SKM-1 treated with dmso at 0.1 percent for 144 hours (cell line): ENCODE measurements around the gene ITSN1.

ENCODE experiments used
- DNase-seq: peaks from one replicate; lab custom pipeline; 2025; ENCODE audit not compliant: unreplicated experiment; lab: John Stamatoyannopoulos, UW

Gene ITSN1

GRCh38 chr21:33802481-33802880 lies 160.2 kb downstream of the ITSN1 start:
- DNase-seq: no peak

DNA sequence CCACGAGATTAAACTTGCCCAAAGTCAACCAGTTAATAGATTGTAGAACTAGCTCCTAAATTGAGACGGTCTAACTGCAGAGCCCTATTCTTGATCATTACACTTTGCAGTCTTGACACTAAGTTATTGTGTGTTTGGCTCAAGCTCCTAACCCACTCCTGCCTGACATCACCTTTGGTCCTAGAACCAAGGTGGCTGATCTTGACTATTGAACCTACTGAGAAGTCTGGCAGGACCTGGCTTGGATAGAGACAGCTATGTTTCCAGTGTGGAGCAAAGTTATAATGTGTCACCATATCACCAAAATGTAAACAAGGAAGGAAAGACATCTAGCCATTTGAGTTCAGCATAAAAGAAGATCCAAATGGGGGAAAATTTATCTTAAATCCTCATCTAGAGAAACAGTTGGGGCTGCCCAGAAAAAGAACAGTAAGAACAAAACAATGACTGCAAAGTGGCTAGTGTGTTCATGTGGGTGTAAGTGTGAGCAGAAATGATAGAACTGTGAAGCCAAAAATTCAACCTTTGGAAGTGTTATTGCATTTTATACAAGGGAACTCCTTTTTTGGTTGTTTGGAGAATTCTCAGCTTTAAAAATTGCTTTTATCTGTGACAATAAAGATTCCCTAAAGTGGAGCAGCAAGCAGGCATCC lies 166.5 kb downstream of the ITSN1 start:
- no peak for DNase-seq

DNA sequence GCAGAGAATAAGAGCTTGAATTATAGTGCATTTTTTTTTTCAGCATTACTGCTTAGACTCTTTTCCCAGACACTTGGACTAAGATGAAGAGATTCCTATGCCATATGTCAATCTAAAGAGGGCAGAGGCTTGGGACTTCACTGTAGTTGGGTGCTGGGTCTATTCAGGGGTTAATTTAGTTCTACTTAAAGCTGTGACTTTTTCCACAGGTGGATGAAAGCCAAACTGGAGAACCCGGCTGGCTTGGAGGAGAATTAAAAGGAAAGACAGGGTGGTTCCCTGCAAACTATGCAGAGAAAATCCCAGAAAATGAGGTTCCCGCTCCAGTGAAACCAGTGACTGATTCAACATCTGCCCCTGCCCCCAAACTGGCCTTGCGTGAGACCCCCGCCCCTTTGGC lies 168.5 kb downstream of the ITSN1 start:
- DNase-seq: no peak

- no peak for DNase-seq
Observed at GRCh38 chr21:33811167-33812010, 169.1 kb downstream of the ITSN1 start.

DNA sequence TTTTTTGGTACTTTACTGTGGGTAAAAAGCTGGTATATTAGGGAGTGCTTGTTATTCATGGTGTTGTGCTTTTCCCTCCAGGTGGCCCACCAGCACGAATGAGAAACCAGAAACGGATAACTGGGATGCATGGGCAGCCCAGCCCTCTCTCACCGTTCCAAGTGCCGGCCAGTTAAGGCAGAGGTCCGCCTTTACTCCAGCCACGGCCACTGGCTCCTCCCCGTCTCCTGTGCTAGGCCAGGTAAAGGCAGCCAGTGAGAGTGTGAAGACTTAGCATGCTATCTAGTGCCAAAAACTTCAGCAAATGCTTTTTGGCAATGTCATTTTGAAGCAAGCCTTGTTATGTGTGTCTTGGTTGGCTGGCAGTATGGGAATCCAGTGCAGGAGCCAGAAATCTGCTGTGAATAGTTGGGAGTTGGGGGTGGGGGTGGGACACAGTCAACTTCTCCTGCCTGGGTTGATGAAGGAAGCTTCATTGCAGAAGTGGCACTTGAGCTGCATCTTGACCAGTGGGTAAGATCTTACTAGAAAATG lies 171.6 kb downstream of the ITSN1 start:
- DNase-seq: no peak

DNA sequence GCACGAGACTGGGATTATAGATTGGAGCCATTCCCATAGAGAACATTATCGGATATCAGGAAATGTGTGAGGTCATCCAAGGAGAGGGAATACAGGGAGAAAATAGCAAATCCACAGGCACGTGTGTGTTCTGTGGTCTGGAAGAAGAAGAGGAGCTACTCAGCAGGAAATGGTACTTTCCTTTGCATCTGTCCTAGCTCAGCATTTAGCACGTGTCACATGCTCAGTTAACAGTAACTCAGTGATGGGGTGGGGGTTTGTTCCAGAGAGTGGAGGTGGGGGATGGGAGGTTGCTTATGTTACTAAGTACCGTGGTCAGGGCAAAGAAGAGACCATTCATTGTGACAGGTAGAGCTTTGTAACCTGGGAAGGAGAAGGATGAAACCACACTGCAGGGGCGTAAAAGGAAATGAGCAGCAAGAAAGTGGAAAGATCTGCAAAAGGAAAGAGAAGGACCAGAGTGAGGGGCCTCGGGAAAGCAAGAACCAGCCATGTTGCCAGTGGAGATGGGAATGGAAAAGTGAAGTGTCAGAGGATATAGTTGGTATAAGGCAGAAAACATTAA lies 172.9 kb downstream of the ITSN1 start:
- no peak for DNase-seq

GRCh38 chr21:33816174-33816573 lies 173.9 kb downstream of the ITSN1 start:
- no peak for DNase-seq

DNA sequence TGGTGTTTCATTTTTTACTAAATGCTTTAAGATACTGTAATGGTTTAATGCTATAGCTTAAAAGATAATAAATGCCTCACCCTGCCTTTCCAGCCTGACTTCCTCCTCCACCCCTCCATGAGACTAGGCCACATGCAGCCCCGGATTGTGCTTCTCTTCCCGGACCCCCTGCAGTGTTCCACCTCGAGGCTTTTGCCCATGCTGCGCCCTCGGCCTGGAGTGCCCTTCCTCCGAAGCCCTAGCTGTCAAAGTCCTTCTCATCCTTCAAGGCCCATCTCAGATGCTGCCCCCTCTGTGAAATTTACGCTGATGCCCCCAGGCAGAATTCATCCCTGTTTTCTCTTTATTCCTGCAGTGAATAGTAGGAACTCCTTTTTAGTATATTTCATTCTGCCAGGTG lies 174.8 kb downstream of the ITSN1 start:
- DNase-seq: no peak

GRCh38 chr21:33817663-33818451 lies 175.6 kb downstream of the ITSN1 start:
- DNase-seq: peak; percentile 3

GRCh38 chr21:33820230-33820770 lies 178.0 kb downstream of the ITSN1 start:
- no peak for DNase-seq

- DNase-seq: no peak
Observed at GRCh38 chr21:33820798-33821197, 178.5 kb downstream of the ITSN1 start.

DNA sequence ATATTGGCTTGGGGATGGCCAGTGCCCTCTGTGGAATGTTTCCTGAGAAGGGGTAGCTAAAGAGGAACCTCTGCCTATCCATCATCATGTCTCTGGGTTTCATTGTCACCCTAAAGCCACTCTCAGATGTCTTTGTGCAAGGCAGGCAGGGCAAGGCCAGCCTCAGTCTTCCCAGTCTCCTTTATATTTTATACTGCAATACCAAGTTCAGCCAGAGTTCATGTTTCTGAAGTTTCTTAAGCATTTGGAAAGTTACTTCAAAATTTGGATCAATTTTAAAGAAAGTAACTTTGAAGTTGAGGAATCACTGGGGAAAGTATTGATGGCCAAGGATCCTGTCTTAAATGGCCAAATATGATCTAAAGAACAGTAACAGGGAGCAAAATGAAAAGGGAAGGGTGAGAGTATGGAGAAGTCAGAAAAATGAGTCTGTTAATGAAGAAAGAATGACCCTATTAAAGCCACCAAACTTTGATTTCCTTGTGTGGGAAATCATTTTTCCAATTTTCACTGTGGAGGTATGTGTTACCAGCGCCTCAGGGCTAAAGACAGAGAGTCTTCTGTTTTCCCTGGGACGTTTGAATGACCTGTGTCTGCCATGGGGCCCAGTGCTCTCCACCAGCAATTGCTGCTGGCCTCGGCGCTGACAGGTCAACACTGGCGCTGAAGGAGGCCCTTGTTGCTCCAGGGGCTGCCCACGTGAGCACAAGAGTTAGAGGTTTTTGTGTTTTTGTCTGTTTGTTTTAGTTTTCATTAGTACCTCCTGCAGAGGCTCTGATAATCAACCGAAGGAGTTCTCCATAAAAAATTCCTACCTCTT lies 179.4 kb downstream of the ITSN1 start:
- no peak for DNase-seq

DNA sequence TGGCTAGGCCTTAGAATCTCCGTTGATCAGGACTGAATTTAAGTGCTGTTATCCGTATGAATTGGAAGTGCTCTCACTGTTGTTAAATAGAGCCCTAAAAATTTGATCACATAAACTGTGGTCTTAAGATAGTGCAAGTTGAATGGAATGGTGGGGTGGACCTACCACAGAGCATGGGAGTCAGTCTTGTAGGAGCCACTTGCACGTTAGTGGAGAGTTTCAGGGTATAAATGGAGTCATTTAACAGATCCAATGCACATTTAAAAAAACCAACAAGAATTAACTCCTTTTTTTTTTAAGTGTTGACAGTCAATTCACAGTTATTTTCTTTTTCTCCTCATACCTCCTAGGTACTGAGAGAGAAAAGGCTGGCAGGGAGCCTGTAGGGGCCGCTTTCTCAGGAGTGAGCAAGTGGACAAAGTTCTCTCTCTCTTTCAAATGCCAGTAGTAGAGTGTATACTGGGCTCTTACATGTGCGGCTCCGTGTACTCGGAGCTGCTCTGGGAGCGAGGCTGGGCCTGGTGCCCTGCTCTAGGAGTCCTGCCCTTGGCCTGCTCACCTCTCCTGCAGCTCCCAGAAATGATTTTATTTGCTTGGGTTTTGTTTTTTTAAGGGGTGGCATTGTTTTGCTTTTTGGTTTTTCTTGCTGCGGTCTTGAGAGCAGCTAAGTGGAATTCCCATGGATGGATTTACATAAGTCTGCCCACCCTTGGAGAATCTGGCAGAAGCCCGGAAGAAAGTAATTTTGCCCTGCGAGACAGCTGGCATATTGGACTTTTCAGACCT lies 182.0 kb downstream of the ITSN1 start:
- no peak for DNase-seq

DNA sequence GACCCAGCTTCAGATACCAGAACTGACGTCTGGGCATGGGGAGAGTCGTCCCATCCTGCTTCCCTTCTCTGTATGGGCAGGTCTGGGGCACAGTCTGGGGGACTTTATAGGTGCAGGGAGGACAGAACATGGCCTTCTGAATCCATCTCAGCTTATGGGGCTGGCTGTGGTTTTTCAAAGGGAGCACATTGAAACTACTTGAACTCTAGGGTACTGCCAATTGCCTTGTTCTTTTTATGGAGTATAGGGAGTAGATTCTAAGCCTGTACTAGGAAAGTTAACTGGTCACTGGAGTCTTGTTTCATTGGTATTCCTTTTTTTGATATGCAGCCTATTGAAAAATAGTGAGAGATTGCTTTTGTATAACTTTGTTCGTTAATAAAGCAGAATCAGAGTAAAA lies 183.1 kb downstream of the ITSN1 start:
- no peak for DNase-seq

- DNase-seq: no peak
Observed at GRCh38 chr21:33825915-33826314, 183.6 kb downstream of the ITSN1 start.

GRCh38 chr21:33828083-33828482 lies 185.8 kb downstream of the ITSN1 start:
- DNase-seq: no peak

- DNase-seq: no peak
Observed at GRCh38 chr21:33828577-33828976, 186.3 kb downstream of the ITSN1 start.

- no peak for DNase-seq
Observed at GRCh38 chr21:33829844-33830243, 187.5 kb downstream of the ITSN1 start.

DNA sequence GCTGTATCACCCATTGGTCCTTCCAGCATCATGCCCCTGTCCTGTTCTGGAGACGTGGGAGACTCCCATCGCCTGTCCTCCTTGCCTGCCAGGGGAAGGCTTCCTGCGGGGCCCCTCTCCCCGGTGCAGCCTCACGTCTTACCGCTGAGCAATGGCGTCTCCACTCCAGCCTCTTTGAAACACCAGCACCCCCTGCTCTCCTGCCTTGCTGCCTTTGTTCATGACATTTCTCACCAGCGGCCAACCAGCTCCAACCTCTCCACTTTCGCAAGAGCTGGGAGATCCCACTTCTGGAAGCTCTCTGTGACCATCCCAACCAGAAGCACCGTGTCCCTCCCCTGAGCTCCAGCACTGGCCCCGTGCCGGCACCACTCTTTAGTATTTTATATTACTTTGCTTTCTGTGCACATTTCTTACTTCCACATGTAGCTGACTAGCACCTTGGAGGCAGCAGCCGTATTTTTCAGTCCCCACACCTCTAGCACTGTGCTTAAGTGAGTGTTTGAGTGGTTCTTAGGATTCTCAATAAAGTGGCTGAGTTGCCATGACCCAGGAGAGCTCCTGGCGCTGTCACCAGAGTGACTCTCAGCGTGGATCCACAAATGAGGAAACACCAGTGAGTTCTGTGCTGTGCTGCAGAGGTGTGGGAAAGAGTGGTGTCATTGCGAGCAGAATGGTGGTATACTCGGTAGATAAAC lies 189.8 kb downstream of the ITSN1 start:
- DNase-seq: no peak
